ENCODE data around the gene UBE2J2.

UBE2J2 gene

DNA sequence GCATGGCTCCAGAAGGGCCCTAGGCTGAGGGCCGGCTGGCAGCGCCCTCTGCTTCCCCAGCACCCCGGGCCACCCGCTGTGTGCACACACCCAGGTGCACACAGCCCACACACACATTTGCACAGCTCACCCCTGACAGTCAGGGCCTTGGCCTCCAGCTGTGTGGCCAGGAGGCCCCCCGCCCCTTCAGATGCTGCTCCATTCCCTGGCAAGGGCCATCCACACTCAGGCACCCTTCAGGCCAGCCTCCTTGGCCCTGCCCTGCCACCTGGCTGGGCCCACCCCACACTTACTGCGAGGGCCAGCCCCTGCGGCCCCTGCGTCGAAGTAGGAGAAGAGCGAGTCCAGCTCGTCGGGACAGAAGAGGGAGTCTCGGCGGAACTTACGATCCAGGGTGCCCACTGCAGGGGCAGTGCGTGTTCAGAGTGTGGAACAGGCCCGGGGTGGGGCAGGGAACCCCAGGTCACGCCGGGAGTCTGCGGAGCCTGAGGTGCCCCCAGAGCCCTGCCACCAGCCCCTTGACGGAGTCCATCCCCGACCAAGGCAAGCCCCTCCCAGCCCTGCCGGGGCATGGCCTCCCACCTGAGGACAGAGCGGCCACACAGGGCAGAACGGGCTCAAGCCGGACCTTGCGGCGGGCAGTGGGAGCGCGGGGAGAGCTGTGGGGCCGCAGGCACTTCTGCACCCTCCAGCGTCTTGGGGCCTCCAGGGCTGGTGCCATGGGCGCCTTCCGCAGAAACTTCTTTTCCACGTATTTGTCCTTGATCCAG, 21.7 kb upstream of the UBE2J2 start:
- DNase-seq: no peak

GRCh38 chr1:1294250-1294890, 20.7 kb upstream of the UBE2J2 start:
- no peak for DNase-seq

DNA sequence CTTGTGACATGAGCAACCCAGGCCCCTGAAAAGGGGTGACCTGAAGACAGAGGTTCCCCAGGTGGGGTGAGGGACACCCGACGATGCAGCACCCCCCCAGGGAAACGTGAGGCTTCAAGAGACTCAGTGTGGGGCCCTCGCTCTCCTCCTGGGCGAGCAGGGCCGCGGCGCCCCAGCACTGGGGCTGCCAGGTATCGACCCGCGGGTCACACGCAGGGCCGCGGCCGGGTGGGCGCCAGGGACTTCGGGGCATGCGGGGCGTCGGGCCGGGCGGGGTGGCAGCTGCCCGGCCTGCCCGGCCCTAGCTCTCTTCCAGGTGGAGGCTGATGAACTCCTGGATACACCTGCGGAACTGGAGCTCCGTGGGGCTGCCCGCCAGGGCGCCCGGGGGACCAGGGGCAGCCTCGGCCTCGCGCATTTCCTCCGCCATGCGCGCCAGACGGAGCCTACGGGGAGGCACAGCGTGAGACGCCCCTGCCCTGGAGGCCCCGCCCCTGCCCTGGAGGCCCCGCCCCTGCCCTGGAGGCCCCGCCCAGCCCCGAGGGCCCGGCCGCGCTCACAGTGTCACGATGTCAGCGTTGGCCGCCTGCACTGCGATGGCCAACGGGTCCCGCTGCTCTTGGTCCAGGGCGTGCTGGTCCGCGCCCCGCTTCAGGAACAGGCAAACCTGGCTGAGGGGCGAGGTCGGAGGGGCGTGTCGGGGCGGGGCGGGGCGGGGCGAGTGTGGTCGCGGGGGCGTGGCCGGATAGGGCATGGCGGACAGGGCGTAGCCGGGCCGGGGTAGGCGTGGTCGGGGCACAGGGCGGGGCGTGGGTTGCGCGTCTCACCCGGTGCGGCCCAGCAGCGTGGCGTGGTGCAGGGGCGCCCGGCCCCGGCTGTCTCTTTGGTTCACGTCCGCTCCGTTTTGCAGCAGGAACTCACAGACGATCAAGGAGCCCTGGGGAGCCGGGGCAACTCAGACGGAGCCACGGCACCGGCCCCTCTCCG, 19.9 kb upstream of the UBE2J2 start:
- DNase-seq: no peak

- no peak for DNase-seq
These were observed 19.2 kb upstream of the UBE2J2 start for GRCh38 chr1:1292851-1293250.

DNA sequence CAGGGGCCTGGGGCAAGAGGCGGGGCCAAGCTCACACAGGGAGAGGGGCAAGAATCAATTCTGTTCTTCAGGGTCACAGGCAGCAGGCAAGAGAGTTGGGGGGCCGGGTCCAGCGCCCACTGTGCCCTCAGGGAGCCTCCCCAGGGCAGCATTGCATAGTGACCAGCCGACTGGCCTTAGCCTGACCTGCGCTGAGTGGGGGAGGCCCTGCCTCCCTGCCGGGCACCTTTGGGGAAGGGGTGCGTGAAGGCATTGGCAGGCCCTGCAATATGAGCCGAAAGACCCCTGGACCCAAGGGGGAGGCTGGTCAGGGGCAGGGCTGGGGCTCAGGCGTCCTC, 18.8 kb upstream of the UBE2J2 start:
- DNase-seq: no peak

- DNase-seq: no peak
These were observed 18.1 kb upstream of the UBE2J2 start for GRCh38 chr1:1291548-1292441.

GRCh38 chr1:1291023-1291528, 17.4 kb upstream of the UBE2J2 start:
- no peak for DNase-seq

DNA sequence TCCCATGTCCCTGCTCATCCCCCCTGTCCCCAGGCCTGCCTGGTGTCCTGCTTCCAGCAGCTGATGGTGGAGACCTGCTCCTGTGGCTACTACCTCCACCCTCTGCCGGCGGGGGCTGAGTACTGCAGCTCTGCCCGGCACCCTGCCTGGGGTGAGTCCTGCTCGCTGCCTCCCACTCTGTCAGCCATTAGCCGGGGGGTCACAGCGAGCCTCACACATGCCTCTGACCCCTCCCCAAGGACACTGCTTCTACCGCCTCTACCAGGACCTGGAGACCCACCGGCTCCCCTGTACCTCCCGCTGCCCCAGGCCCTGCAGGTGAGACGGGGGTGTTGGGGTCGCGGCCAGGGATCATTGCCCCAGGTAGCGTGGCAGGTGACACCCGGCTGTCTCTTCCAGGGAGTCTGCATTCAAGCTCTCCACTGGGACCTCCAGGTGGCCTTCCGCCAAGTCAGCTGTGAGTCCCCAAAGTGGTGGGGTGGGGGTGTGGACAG, 16.6 kb upstream of the UBE2J2 start:
- DNase-seq: no peak

DNA sequence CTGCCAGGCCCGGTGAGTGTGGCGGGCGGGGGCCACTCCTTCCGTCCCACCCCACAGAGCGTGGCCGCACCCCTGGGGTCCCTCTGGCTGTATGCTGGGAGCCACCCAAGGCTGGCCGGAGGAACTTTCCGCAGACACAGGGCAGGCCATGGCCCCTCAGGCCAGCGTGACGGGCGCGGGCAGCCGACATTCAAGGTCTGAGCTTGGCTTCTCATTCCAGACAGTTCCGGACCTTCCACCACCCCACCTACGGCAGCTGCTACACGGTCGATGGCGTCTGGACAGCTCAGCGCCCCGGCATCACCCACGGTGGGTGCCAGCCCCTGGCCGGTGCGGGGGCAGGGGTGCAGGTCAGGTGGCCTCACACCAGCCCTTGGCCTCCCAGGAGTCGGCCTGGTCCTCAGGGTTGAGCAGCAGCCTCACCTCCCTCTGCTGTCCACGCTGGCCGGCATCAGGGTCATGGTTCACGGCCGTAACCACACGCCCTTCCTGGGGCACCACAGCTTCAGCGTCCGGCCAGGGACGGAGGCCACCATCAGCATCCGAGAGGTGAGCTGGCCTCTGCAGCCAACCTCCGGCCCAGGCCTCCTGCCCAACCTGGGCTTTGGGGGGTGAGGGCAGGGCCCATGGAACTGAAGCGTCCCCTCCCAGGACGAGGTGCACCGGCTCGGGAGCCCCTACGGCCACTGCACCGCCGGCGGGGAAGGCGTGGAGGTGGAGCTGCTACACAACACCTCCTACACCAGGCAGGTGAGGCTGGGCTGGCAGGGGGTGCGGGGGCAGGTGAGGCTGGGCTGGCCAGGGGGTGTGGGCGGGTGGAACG, 13.8 kb upstream of the UBE2J2 start:
- no peak for DNase-seq

DNA sequence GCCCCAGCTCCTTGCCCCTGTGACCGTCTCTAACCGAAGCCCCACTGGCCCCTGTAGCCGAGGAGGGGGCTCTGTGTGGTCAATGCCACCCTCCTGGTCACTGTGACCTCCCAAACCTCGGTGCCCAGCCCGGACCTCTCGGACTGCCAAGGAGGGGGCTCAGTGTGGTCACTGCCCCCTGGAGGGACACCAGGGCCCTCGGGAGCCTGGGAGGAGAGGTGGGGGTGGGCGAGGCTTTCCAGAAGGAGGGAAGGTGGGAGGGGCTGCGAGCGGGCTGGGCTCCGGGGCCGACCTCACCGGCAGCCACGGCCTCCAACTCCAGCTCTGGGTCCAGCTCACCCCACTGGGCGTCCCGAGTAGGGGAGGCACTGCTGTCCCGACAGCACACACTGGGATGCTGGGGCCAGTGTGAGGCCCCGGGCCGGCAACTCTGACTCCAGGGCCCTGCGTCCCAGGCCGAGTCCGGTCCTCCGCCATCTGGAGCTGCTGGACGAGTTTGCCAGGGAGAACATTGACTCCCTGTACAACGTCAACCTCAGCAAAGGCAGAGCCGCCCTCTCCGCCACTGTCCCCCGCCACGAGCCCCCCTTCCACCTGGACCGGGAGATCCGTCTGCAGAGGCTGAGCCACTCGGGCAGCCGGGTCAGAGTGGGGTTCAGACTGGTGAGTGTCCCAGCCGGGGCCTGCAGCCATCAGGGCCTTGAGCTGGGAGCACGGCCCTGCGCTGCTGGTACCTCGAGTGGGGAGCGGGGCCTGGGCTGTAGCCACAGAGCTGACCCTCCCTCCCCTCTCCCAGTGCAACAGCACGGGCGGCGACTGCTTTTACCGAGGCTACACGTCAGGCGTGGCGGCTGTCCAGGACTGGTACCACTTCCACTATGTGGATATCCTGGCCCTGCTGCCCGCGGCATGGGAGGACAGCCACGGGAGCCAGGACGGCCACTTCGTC, 12.9 kb upstream of the UBE2J2 start:
- no peak for DNase-seq

GRCh38 chr1:1285611-1286311, 12.1 kb upstream of the UBE2J2 start:
- DNase-seq: no peak

DNA sequence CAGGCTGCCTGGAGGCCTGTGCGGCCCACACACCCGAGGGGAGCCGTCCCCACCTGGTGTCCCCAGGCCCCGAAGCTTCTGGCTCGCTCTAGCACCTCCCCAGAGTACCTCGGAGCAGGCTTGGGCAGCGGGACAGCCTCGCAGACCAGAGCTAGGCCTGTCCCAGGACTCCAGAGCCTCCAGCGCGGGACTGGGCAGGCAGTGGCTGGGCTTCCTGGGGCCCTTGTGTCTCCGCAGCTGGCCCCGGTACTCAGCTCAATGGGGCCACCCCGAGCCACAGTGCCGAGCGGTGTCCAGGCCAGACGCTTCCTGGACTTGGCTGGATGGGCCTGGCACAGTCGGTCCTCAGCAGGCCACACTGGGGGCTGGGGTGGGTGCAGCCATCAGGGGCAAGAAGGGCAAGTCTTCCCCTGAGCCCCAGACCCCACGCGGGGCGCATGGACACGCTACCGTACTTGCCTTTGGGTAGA, 11.5 kb upstream of the UBE2J2 start:
- no peak for DNase-seq

- DNase-seq: no peak
These were observed 10.8 kb upstream of the UBE2J2 start for GRCh38 chr1:1284221-1285101.

GRCh38 chr1:1283821-1284220, 10.2 kb upstream of the UBE2J2 start:
- DNase-seq: no peak

- DNase-seq: no peak
These were observed 9.3 kb upstream of the UBE2J2 start for GRCh38 chr1:1282998-1283397.

DNA sequence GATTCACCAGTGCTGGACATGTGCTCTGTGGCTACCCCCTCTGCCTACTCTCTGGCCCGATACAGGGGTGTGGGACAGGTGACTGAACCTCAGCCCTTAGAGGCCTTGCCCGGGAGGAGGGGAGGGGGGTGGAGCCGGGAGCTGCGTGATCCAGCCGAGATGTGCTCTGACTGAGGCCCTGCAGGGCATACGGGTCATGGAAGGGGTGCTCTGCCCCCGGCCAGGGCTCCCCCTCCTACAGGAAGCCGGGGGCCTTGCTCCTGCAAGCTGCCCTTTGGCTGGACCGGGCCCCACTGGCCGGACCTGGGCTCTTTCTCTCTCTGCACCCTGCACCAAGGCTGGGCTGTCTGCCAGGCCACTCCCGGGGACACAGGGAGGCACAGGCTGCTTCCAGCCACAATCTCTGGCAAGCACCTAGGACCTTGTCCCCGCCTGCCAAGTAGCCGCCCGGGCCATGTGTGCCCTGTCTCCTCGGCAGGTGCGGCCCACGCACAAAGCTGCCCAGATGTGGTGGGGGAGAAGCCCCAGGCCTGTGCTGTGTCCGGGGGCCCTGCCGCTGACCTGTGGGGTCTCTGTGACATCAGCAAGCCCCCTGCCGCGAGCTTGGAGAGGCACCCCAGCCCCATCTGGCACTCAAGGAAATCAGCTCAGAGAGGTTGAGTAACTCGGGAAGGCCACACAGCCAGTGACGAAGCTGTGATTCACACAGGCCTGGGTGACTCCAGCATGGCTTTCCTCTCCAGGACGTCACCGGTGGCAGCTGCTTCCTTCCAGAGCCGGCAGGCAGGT, 8.1 kb upstream of the UBE2J2 start:
- DNase-seq: no peak

- DNase-seq: no peak
These were observed 7.3 kb upstream of the UBE2J2 start for GRCh38 chr1:1280782-1281481.

All from cortex of kidney (tissue), 1 donor.